Measurements from ENCODE around the gene PPM1L.

Gene PPM1L

GRCh38 chr3:161051856-161052255 lies 295.8 kb downstream of the PPM1L start:
- no peak for DNase-seq

- DNase-seq, result no peak
Measured at GRCh38 chr3:161054860-161055604, 299.0 kb downstream of the PPM1L start.

GRCh38 chr3:161064413-161064812 lies 308.4 kb downstream of the PPM1L start:
- DNase-seq, result no peak

- DNase-seq, result no peak
Measured at GRCh38 chr3:161066930-161067329, 310.9 kb downstream of the PPM1L start.

GRCh38 chr3:161067335-161067734 lies 311.3 kb downstream of the PPM1L start:
- no peak for DNase-seq

GRCh38 chr3:161069511-161070251 lies 313.6 kb downstream of the PPM1L start:
- no peak for DNase-seq

GRCh38 chr3:161070252-161070930 lies 314.4 kb downstream of the PPM1L start:
- no peak for DNase-seq

- no peak for DNase-seq
Measured at GRCh38 chr3:161070980-161071663, 315.1 kb downstream of the PPM1L start.

- no peak for DNase-seq
Measured at GRCh38 chr3:161072211-161072621, 316.2 kb downstream of the PPM1L start.

GRCh38 chr3:161072751-161073150 lies 316.7 kb downstream of the PPM1L start:
- no peak for DNase-seq

- DNase-seq, result no peak
Measured at GRCh38 chr3:161073181-161073580, 317.1 kb downstream of the PPM1L start.

- DNase-seq, result no peak
Measured at GRCh38 chr3:161081633-161082032, 325.6 kb downstream of the PPM1L start.

GRCh38 chr3:161082063-161082462 lies 326.0 kb downstream of the PPM1L start:
- DNase-seq, result no peak

- no peak for DNase-seq
Measured at GRCh38 chr3:161083131-161083530, 327.1 kb downstream of the PPM1L start.

- DNase-seq, result no peak
Measured at GRCh38 chr3:161084277-161084676, 328.2 kb downstream of the PPM1L start.

GRCh38 chr3:161093895-161094294 lies 337.9 kb downstream of the PPM1L start:
- no peak for DNase-seq

- DNase-seq, result no peak
Measured at GRCh38 chr3:161096771-161097367, 340.8 kb downstream of the PPM1L start.

GRCh38 chr3:161100994-161101393 lies 345.0 kb downstream of the PPM1L start:
- DNase-seq, result no peak

- no peak for DNase-seq
Measured at GRCh38 chr3:161101609-161102008, 345.6 kb downstream of the PPM1L start.

- DNase-seq, result no peak
Measured at GRCh38 chr3:161103776-161104385, 347.9 kb downstream of the PPM1L start.

GRCh38 chr3:161104561-161105551 lies 348.8 kb downstream of the PPM1L start, which contains the start of gene B3GALNT1:
TSS of gene B3GALNT1 (minus strand) at chr3:161105349. CDS start at chr3:161086754, 18,595 bp downstream.
- DNase-seq, result peak; percentile 87
